NCI-H187 treated with DMSO at 0.1 percent for 48 hours (cell line): Measurements from ENCODE around the gene FGFR2.
A peak's percentile ranks its signal among the peaks of the same experiment; 100 is the strongest.

ENCODE experiments used
- DNase-seq: peaks from one replicate; lab custom pipeline; 2025; lab: John Stamatoyannopoulos, UW

Gene FGFR2

DNA sequence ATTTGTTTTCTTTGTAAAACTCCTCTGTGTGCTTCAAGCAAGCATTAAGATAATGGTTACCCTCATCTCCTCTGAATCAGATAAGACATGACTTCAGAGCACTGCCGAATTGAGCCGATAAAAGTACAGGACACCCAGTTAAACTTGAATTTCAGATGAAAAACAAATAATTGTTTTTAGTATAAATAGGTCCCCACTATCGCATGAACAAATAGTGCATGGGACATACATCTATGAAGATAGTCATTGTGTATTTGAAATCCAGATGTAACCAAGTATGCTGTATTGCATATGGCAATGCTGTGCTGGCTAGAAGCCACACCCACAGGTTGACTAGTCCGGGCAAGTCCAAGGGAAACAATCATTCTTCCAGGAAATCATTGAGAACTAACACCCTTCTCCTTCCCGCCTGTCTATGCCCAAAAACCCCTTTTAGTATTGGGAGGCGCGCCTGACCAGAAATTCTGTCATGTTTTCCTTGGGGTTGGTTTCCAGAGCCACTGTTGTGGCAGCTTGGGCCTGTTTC is 12.6 kb upstream of the FGFR2 start:
- no peak for DNase-seq

DNA sequence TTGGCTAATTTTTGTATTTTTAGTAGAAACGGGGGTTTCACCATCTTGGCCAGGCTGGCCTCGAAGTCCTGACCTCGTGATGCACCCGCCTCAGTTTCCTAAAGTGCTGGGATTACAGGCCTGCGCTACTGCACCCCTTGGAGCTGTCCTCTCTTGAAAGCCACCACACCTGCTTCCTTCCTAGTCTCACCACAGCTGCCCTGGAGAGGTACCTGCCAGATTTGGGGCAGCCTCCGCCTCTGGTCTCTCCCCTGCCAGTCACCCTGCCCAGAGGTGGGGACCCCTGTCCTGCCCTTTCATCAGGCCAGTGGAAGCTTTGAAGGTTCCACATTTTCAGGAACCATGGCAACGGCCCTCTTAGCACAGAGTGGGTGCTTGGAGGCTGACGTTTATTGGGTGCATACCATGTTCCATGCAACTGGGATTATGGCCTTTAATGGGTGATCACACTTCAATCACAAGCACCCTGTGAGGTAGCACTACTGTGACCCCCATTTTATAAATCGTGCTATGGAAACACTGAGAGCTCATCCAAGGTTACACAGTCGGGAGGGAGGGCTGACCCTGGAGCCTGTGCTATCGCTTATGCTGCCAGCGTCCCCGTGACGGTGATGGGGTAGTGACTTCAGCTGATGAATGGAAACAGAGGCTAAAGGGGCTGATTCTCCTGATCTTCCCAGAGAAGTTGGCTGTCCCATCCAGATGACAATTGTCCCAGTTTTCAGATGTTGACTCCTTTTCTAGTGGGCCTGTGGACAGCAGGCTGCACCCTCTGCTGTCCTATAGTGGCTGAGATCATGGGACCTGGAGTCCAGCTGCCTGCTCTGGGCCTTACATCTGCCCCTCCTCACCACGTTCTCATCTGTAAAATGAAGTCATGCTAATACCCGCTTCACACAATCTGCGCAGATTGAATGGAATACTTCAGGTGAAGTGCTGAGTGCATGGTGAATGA is 11.5 kb upstream of the FGFR2 start:
- no peak for DNase-seq

DNA sequence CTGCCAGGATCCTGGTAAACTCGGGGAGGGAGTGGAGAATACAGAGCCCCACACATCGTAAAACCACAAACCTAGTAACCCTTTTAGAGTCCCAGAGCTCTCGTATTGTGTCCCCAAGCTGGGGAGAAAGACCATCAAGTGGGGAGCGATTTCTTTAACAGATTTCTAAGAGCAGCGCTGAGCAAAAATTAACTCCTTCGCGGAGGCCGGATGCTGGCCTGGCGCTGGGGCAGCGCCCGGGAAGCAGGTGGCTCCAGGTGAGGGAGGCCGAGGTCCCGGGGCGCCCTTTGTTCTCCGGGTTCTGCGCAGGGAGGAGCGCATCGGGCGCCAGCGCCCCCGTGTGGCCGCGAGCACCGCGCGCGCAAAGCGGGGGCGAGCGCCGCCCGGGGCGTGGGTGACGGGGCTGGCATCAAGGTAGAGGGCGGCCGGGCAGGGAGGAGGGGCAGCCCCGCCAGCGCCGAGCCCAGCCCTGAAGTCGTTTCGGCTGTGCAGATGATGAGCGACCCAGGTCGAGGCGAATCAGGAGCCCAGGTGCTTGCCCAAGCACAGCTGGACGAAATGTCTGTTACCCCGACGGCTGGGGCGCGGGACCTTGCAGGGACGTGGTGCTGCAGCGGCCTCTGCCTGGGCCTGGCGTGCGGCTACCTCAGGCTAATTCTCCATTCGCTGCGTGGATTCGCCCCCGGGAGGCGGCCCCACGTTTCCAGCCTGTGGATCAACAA is 10.4 kb upstream of the FGFR2 start:
- no peak for DNase-seq

DNA sequence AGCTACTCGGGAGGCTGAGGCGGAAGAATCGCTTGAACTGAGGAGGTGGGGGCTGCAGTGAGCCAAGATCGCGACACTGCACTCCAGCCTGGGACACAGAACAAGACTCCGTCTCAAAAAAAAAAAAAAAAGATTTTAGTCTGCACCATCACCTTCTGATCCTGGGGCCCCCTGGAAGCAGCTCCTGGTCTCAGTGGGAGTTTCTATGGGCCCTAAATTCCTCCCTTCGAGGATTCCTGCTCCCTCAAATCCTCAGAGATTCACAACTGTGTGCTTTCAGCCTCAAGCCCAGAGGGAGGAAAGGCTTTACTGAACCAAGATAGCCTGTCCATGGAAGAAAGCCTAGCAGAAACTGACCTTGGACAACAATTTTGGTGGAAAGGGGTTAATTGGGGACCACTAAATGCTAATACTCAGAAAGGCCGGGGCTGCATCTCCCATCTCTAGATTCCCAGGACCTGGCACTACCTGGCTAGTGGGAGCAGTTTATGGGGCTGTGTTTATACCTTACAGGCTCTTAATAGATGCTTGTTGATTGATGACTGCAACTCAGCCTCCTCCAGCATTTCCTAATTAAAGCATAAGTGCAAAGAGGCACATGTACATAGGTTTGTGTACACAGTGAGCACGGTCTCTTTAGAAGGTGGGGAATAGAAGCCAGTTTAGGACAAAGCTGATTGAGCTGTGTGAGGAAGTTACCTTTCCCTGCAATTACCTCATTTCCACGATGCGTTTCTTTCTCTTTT is 9.2 kb upstream of the FGFR2 start:
- DNase-seq: no peak

DNA sequence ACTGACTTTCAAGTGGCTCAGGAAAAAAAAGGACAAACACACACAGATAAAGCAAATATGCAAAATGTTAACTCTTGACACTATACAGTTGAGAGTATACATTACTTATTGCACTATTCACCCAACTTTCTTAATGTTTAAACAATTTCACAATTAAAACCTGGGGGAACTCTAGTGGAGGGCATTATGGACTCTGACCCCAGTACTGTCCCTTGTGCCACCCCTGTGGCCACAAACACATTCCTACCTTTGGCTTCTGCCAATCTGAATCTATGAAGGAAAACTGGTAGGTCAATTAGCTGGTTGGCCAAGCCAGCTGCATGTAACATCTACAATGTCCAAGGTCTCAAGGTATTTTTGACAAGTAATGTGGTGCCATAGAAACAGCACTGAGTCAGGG is 7.5 kb upstream of the FGFR2 start:
- DNase-seq: no peak

DNA sequence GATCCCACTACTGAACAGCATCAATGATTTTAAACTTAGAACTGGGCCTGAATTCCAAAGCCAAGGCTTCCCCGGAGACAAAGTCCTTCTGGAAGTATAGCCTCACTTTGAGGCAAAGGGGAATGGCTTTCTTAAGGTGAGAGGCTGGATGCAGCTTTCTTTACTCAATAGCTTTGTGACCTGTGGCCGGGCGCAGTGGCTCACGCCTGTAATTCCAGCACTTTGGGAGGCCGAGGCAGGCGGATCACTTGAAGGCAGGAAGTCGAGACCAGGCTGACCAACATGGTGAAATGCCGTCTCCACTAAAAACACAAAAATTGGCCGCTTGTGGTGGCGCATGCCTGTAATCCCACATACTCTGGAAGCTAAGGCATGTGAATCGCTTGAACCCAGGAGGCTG is 3.2 kb upstream of the FGFR2 start:
- DNase-seq: no peak

DNA sequence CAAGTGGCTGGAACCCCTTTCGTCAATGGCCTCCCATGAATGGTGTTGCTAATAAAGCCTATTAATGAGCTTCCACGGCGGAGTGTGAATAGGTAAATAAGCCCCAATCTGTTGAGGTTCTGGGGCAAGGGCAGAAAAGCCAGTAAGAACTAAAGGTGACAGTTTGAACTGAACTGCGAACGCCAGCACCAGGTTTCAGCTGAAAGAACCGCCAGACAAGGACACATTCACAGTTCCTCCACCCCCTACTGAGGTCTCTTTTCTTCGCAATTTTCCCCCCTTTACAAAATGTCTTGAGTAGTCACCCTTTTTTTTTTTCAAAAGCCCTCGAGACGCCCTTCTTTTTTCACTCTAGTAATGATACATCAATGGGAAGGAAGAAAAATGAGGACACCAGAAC is 2.4 kb upstream of the FGFR2 start:
- DNase-seq: no peak

DNA sequence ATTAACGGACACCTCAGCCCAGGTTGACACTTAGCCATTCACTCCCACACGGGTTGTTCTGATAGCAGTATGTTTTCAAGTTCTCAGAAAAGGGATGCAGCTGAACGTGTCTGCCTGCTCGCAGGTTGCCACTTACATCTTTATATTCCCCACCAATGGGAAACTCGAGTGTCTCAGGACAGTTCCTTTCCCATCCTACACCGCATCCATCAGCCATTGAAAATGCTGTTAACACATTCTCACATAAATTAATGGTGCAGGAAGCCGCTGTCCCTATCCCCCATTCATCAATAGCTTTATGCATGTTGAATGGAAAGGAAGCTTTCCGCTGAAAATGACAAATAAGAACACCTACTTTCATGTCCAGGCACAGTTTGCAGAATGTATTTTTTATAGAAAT is 1.7 kb upstream of the FGFR2 start:
- no peak for DNase-seq

DNA sequence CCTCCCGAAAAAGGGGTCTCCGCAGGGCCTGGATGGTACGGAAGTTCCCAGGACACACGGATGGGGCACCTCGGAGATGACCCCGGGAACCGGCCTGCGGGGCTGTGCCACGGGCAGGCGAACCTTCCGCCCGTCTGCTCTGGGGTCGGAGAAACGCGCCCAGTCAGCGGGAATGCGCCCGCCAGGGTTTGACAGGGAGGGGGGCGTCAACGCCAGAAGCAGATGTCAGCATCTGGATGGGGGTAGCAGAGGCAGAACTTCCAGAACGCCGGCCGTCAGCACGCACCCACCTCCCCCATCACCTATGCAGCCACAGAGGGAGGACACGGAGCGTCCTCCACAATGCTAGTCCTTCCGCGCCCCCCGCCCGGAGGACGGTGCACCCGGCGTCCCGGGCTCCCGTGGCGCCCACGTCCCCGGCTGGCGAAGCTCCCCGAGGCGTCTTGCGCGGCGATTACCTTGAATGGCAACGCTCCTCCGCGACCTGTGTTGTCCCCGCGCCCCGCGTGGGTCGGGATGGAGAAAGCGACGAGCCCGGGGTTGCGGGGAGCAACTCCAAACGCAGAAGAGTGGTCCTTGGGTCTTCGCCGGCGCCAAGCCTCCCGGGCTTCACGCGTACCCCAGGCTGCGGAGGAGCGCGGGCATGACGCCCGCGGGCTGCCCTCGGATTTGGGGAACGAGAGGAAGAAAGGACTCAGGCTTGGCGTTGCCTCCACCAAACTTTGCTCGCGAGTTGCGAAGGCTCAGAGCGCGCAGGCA is 561 bp downstream of the FGFR2 start:
- no peak for DNase-seq

DNA sequence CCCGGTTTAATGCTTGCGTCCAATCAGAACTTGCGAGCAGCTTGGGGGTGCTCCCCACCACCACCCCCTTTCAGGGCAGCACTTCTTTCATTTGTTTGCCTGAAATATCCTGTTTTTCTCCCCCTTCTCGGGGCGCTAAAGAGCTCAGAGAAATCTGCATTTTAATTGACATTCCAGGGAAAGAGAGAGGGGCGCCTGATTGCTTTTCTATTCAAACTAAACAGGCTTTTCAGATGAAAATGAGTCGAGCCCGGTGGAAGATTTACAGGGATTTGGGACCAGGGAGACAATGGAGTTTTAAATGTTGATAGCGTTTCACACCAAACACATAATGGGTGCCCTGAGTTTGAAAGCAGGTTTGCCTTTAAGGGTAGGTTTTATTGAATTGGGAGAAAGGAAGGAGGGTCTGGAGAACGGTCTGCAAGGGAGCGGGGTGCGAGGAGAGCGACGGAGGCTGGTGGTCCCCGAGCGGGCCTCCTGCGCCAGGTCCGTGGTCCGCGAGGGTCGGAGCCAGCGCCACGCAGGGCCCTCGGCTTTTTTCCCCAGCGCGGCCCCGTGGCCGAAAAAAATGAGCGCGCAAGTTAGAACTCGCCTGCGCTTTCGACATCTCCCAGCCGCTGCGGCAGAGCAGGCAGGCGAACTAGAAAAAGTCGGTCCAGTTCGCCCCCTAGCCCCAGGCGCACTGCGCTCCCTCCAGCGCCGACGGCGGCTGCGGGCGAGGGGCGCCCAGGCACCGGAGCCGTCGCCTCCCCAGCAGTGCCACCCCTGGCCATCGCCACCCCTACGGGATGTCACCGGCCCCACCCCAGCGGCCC is 1.3 kb downstream of the FGFR2 start:
- DNase-seq: no peak

DNA sequence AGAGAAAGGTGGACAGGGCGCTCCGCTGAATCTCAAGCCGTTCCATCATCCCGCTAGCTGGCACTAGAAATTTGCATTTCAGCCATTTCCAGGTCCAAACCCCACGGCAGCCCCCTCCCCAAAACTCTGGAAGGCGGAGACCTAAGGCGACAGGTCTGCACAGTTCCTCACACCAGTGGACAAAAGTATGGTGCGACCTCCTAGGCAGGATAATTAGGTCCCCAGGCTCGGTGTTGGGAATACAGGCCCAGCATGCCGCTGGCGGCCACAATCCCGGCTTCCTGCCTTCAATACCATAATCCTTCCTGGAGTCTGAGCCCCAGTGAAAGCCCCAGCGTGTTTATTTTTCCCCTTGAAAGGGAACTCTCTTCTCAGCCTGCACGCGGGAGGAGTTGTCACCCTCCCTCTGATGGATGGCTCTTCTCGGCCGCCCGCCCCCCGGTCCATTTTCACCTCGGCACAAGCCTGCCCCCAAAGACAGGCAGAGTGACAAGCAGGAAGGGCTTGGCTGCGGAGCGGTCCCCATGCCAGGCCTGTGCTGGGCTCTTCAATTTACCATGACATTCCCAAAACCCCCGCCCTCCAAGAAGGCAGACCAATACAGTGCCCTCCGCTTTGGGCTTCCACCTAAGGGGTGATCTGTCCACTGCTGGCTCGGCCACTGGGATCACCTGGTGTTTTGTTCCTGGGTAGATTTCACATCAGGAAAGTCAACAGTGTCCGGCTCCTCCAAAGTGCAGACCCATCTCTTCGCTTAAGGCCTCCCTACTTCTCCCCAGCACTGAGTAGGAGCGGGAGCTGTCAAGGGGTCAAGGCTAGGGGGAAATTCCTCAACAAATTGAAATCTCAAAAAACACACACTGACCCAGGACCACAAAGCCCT is 2.2 kb downstream of the FGFR2 start:
- no peak for DNase-seq

DNA sequence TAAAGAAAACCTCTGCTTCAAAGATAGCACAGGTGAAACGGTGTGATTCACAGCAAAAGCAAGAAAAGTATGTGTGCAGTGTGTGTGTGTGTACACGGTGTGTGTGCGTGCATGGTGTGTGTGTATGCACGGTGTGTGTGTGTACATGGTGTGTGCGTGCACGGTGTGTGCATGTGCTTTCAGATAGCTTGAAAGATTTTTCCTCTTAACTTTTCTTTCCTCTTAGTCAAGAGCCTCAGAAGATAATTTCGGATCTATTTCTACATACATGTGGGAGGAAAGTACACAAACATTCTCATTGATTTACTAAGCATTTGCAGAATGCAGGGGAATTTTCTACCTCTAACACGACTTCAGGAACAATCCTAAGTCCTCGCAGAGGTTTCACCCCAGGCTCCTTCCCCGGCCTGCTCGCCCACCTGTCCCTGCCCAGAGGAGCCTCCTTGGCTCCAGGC is 2.9 kb downstream of the FGFR2 start:
- DNase-seq: no peak

DNA sequence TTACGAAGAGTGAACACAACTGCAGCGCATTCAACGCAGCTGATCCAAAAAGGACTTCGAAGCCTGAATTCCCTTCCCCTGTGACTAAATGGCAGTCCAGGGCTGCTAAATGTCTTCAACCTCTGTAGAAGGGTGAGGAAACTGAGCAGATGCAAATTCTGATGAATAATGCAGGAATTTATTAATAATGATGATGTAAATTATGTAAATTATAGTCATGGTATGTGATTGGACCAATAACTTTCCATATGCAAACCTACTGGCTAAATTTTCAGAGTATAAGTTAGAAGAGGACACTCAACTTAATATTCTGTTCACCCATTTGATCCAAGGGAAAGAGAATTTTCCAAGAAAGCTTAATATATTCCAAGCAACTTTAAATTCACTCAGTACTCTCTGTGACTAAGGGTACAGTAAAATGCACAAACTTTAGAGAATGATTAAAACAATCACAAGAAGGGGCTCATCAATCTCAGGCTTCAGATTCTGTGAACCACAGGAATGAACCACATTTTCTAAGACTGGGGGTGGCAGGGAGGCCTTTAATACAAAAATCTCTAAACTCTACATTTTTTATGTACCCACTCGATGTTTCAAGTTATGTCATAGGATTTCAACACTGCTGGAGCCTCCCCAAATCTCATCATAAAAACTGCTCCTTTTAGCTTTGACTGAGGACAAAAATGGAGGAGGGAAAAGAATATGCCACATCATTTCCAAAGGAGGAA is 3.5 kb downstream of the FGFR2 start:
- no peak for DNase-seq

DNA sequence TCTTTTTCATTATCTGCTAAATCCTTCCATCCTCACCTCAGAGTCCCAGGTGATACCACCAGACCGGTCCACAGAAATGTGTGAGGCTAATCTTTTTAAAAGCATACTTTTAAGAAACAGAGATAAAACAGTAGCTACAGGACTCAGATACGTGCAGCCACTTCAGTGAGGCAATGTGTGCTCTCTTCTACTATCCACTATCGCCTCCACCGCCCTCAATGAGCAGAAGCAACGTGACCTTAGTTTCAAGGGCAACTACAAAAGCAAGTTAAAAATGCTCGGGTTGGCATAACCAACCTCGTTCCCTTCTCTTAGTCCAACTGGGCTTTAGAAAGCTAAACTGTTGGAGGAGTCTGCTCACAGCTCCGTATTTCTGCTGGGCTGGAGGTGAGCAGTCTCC is 4.2 kb downstream of the FGFR2 start:
- no peak for DNase-seq

DNA sequence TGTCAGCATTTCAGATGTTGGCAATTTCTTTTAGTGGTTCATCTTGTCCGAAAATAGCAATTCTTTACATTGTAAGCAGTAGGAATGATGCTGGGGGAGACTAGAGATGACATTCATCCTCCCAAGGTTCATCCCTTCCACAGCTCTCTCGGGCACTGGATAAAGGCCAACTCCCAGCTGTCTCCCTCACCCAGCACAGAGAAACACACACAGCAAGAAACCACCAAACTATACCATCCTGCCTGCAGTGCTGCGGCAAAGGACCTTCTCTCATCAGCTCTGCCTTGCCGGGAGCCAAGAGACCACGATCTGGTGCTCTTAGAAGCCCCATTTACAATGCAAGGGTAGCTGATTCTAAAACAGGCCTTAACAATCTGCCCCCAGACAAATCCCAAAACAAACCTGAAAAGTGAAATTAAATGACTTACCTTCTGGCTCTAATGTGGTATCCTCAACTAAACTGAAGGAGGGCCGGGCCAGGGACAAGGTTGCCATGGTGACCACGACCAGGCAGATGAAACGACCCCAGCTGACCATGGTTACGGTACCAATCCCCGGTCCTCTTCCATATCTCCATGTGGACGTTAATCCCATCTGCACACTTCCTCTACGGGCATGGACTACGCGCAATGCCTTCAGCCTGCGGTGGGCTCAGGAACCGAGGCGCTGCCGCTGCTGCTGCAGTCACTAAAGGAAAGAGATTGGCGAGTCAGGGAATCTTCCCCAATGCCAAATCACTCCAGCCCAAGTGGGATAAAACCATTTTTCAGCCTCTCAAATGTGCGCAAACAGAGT is 4.8 kb downstream of the FGFR2 start:
- no peak for DNase-seq

DNA sequence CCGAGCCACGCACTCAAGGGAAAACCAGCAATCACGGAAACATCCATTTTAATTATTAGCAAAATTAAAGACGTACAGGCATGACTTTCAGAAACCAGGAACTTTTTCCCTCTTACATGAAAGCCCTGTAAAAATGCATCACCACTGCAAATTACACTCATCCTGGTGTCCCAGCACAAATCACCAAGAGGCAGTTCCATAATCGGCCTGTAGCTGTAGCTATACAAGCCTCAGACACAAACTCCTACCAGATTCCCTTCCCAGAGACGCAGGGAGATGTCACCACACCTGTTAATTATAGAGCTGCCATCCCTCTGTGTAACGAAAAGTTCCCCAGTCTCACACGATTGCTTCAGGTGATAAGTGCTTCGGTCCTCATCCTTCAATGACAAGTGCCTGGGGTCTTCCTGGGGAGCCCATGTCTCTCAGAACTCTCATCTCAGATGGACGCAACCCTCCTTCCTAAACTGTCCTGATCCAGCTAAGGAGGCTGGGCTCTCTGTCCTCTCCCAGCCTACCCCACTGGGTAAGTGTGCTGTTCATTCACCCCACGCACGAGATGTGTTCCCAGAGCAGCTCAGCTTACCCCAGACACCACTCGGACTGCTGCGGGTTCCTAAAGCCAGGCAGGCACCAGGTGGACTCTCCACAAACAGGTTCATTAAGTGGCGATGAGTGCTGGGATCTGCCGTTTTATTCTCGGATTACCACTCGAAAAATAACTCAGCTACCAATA is 5.9 kb downstream of the FGFR2 start:
- DNase-seq: peak; percentile 13

DNA sequence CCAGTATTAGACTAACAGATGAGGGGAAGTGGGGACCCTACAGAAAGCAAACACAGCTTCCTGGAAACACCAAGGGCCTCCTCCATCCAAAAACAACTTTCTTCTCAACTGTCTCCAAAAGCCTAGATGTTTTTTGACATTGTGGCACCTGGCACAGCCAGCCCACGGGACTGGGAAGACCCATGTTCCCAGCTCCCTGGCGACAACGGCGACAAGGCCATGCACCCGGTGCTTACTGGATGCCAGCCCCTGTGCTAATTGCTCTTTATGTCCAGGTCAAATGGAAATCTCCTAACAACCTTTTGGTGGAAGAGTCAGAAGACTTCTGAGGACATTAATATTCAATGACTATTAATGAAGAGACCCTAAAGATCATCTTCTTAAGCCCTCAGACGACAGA is 7.1 kb downstream of the FGFR2 start:
- DNase-seq: no peak
